ENCODE data around the gene TMEM120A.

The TMEM120A gene

GRCh38 chr7:75957021-75957736 is 37.2 kb downstream of the TMEM120A start:
- no peak for DNase-seq

GRCh38 chr7:75955331-75955955 is 39.0 kb downstream of the TMEM120A start:
- no peak for DNase-seq

- DNase-seq: no peak
Observed at GRCh38 chr7:75953931-75954330, 40.5 kb downstream of the TMEM120A start.

GRCh38 chr7:75953431-75953830 is 41.0 kb downstream of the TMEM120A start:
- DNase-seq: no peak

- no peak for DNase-seq
Observed at GRCh38 chr7:75951506-75951905, 42.9 kb downstream of the TMEM120A start.

- DNase-seq: no peak
Observed at GRCh38 chr7:75950111-75950681, 44.2 kb downstream of the TMEM120A start.

- DNase-seq: no peak
Observed at GRCh38 chr7:75948179-75948578, 46.2 kb downstream of the TMEM120A start.

GRCh38 chr7:75946207-75946855 is 48.1 kb downstream of the TMEM120A start:
- DNase-seq: no peak

GRCh38 chr7:75945297-75946168 is 48.9 kb downstream of the TMEM120A start:
- no peak for DNase-seq

- no peak for DNase-seq
Observed at GRCh38 chr7:75944507-75944906, 49.9 kb downstream of the TMEM120A start.

- no peak for DNase-seq
Observed at GRCh38 chr7:75943864-75944263, 50.5 kb downstream of the TMEM120A start.

- DNase-seq: no peak
Observed at GRCh38 chr7:75938921-75939320, 55.5 kb downstream of the TMEM120A start.

- no peak for DNase-seq
Observed at GRCh38 chr7:75937958-75938786, 56.2 kb downstream of the TMEM120A start.
